Measurements from ENCODE around the gene TTC7B. TPM values are rescaled to one million over a fixed set of nuclear protein-coding genes. Genes with fewer than 3 reads are reported as not detected.

TTC7B gene
- total RNA-seq, 1 experiment from 2014 or later = 40.9 TPM

DNA sequence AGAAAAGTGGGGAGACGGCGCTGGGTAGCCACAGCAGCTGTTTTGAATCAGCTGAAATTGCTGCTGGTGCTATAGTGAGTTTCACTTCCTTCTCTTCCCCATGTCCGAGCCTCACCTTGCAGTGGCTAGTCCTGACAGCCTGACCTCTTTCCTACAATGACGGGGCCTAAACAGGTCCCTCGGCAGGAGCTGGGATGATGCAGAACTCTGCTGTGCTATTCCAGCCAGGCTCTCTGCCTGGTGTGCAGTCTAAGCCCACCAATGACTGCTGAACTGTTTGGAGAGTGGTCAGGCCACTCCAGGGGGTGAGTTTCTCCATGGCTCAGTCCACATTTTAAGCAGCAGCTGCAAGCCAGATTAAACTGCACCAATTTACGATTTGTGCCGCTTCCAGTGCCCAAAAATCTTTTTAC, 207.3 kb downstream of the TTC7B start:
- no peaks in the 10 kb centered on the region for H3K9me3 ChIP-seq (ENCODE audit: control insufficient read depth, insufficient read depth, low read depth, low read length)
- no TSS peak for BruUV-seq (replicated peaks)
- intact Hi-C loops (cut with micrococcal nuclease; ENCODE audit: unreplicated experiment) = no loop called here
- no peak for DNase-seq (ENCODE audit: low read depth, low spot score)
- TF ChIP-seq, protein P1, sequence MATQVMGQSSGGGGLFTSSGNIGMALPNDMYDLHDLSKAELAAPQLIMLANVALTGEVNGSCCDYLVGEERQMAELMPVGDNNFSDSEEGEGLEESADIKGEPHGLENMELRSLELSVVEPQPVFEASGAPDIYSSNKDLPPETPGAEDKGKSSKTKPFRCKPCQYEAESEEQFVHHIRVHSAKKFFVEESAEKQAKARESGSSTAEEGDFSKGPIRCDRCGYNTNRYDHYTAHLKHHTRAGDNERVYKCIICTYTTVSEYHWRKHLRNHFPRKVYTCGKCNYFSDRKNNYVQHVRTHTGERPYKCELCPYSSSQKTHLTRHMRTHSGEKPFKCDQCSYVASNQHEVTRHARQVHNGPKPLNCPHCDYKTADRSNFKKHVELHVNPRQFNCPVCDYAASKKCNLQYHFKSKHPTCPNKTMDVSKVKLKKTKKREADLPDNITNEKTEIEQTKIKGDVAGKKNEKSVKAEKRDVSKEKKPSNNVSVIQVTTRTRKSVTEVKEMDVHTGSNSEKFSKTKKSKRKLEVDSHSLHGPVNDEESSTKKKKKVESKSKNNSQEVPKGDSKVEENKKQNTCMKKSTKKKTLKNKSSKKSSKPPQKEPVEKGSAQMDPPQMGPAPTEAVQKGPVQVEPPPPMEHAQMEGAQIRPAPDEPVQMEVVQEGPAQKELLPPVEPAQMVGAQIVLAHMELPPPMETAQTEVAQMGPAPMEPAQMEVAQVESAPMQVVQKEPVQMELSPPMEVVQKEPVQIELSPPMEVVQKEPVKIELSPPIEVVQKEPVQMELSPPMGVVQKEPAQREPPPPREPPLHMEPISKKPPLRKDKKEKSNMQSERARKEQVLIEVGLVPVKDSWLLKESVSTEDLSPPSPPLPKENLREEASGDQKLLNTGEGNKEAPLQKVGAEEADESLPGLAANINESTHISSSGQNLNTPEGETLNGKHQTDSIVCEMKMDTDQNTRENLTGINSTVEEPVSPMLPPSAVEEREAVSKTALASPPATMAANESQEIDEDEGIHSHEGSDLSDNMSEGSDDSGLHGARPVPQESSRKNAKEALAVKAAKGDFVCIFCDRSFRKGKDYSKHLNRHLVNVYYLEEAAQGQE (IDR thresholded peaks at IDR 0.05; ENCODE audit: insufficient read depth in 1 of 2, low read depth in 2 of 2, low read length in 1 of 2) = no peak
- no peak for TF ChIP-seq SIN3A (IDR thresholded peaks at IDR 0.05; ENCODE audit: borderline replicate concordance, insufficient read depth, low read depth, low read length)
- TF ChIP-seq, protein P2, sequence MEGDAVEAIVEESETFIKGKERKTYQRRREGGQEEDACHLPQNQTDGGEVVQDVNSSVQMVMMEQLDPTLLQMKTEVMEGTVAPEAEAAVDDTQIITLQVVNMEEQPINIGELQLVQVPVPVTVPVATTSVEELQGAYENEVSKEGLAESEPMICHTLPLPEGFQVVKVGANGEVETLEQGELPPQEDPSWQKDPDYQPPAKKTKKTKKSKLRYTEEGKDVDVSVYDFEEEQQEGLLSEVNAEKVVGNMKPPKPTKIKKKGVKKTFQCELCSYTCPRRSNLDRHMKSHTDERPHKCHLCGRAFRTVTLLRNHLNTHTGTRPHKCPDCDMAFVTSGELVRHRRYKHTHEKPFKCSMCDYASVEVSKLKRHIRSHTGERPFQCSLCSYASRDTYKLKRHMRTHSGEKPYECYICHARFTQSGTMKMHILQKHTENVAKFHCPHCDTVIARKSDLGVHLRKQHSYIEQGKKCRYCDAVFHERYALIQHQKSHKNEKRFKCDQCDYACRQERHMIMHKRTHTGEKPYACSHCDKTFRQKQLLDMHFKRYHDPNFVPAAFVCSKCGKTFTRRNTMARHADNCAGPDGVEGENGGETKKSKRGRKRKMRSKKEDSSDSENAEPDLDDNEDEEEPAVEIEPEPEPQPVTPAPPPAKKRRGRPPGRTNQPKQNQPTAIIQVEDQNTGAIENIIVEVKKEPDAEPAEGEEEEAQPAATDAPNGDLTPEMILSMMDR (IDR thresholded peaks at IDR 0.05) = no peak
- no peak for TF ChIP-seq TCF7L2 (IDR thresholded peaks at IDR 0.05; ENCODE audit: low read depth, low read length)
- no peak for ATAC-seq
- H3K27me3 ChIP-seq (ENCODE audit: control insufficient read depth, insufficient read depth, low read length) = no peaks in the 10 kb centered on the region
- H3K4me1 ChIP-seq (ENCODE audit: control insufficient read depth, insufficient read depth, low read length) = no peaks in the 10 kb centered on the region
- in situ Hi-C loops (cut with HindIII; ENCODE audit: low pct_unique_long_range_greater_than_20kb, low sequenced_read_pairs) = no loop called here
- no peaks in the 10 kb centered on the region for H3K36me3 ChIP-seq (ENCODE audit: control insufficient read depth, insufficient read depth, low read length)
- ChIA-PET CTCF (no interaction called here), POLR2A (no interaction called here)
- H3K4me3 ChIP-seq (ENCODE audit: low read depth in 2 of 2, low read length in 2 of 2) = no peak overlapping the region
- H3K27ac ChIP-seq (ENCODE audit: low read length) = no peak overlapping the region

GRCh38 chr14:90608281-90608680, 207.9 kb downstream of the TTC7B start:
- H3K4me1 ChIP-seq (ENCODE audit: control insufficient read depth, insufficient read depth, low read length) = no peaks in the 10 kb centered on the region
- no peak overlapping the region for H3K27ac ChIP-seq (ENCODE audit: low read length)
- H3K27me3 ChIP-seq (ENCODE audit: control insufficient read depth, insufficient read depth, low read length) = no peaks in the 10 kb centered on the region
- ChIA-PET CTCF (no interaction called here), POLR2A (no interaction called here)
- ATAC-seq (no peak), DNase-seq (ENCODE audit: low read depth, low spot score) (no peak)
- intact Hi-C loops (cut with micrococcal nuclease; ENCODE audit: unreplicated experiment) (no loop called here), in situ Hi-C loops (cut with HindIII; ENCODE audit: low pct_unique_long_range_greater_than_20kb, low sequenced_read_pairs) (no loop called here)
- BruUV-seq (replicated peaks) = no TSS peak
- H3K4me3 ChIP-seq (ENCODE audit: low read depth in 2 of 2, low read length in 2 of 2) = no peak overlapping the region
- H3K9me3 ChIP-seq (ENCODE audit: control insufficient read depth, insufficient read depth, low read depth, low read length) = no peaks in the 10 kb centered on the region
- H3K36me3 ChIP-seq (ENCODE audit: control insufficient read depth, insufficient read depth, low read length) = no peaks in the 10 kb centered on the region
- TF ChIP-seq, protein P1 (IDR thresholded peaks at IDR 0.05; ENCODE audit: insufficient read depth in 1 of 2, low read depth in 2 of 2, low read length in 1 of 2) = no peak
- TF ChIP-seq SIN3A (IDR thresholded peaks at IDR 0.05; ENCODE audit: borderline replicate concordance, insufficient read depth, low read depth, low read length) = no peak
- TF ChIP-seq TCF7L2 (IDR thresholded peaks at IDR 0.05; ENCODE audit: low read depth, low read length) = no peak
- TF ChIP-seq, protein P2 (IDR thresholded peaks at IDR 0.05) = no peak
- no peak for TF ChIP-seq POLR2AphosphoS5 (IDR thresholded peaks at IDR 0.05; ENCODE audit: low read depth, low read length)
